HUES48 (cell line): ENCODE measurements around the gene TCF7L2.

ENCODE experiments used
- H3K27ac ChIP-seq: one replicate; pipeline ENCODE4 v1.7.0; 2013; ENCODE audit warnings: low read depth, low read length, inconsistent platforms
- H3K27me3 ChIP-seq: 2 replicates; pipeline ENCODE4 v1.6.1; 2013; ENCODE audit warnings: mild to moderate bottlenecking, low read length; ENCODE audit not compliant: control insufficient read depth, insufficient read depth
- H3K36me3 ChIP-seq: 2 replicates; pipeline ENCODE4 v1.6.1; 2013; ENCODE audit warnings: low read length; ENCODE audit not compliant: control insufficient read depth, insufficient read depth
- H3K4me1 ChIP-seq: 2 replicates; pipeline ENCODE4 v1.6.1; 2013; ENCODE audit warnings: mild to moderate bottlenecking, low read length; ENCODE audit not compliant: control insufficient read depth, insufficient read depth
- H3K4me3 ChIP-seq: 2 replicates; pipeline ENCODE4 v1.5.1; 2013; ENCODE audit warnings: mild to moderate bottlenecking, low read depth, low read length
- H3K9ac ChIP-seq: 2 replicates; pipeline ENCODE4 v1.6.1; 2013; ENCODE audit warnings: mild to moderate bottlenecking, low read depth, low read length, moderate library complexity
- H3K9me3 ChIP-seq: 2 replicates; pipeline ENCODE4 v1.6.1; 2013; ENCODE audit warnings: low read length; ENCODE audit not compliant: control insufficient read depth, insufficient read depth

The TCF7L2 gene

DNA sequence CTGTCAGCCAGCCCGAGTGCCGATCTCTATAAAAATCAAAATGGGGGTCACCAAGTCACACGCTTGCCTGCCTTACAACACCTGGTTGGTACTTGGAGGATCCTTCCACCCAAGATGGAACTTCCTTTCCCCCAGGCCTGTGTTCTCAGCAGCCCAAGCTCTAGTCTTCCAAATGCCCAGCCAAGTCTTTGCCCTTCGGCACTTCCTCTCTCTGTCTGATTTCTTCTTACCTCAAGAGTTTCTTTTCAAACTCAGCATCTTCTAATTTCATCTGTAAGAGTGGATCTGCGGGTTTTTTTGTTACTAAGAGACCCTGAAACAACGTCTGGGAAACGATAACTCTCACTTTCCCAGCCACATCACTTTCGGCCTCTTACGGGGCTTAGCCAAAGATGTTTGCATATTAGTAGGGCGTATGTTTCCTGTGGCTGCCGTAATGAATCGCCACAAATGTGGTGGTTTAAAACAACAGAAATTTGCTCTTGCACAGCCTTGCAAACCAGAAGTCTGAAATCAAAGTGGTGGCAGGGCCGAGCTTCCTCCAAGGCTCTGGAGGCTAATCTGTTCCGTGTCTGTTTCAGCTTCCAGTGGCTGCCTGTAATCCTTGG lies 219.9 kb downstream of the TCF7L2 start:
- no peak overlapping the region for H3K27ac ChIP-seq
- H3K9me3 ChIP-seq: no peaks in the 10 kb centered on the region
- H3K27me3 ChIP-seq: no peaks in the 10 kb centered on the region
- H3K9ac ChIP-seq: no peak overlapping the region
- H3K36me3 ChIP-seq: peaks cover 11% of the 10 kb centered on the region
- H3K4me3 ChIP-seq: no peak overlapping the region
- H3K4me1 ChIP-seq: peaks cover 45% of the 10 kb centered on the region

DNA sequence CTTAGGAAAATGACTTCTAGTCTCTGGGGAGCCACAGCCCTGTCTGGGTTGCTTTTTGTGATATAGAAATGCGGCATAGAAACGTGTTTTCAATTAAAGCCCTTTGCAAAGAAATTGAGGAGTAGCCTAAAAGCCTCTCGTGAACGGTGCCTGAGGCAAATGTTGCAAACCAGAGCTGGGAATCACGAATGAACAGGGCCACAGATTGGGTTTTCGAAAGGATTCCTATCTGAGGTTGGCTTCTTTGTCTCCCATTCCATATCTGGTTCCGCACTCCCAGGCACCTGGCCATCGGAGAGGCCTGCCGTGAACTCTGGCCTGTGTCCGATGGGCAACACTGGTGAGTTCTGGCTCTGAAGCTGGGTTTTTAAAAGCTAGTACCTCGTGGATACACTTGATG lies 221.6 kb downstream of the TCF7L2 start:
- no peaks in the 10 kb centered on the region for H3K9me3 ChIP-seq
- H3K27ac ChIP-seq: no peak overlapping the region
- peaks cover 31% of the 10 kb centered on the region for H3K4me1 ChIP-seq
- H3K36me3 ChIP-seq: peaks cover 6% of the 10 kb centered on the region; the same call in 1 of the 2 replicates
- H3K4me3 ChIP-seq: no peak overlapping the region
- H3K27me3 ChIP-seq: no peaks in the 10 kb centered on the region
- no peak overlapping the region for H3K9ac ChIP-seq

DNA sequence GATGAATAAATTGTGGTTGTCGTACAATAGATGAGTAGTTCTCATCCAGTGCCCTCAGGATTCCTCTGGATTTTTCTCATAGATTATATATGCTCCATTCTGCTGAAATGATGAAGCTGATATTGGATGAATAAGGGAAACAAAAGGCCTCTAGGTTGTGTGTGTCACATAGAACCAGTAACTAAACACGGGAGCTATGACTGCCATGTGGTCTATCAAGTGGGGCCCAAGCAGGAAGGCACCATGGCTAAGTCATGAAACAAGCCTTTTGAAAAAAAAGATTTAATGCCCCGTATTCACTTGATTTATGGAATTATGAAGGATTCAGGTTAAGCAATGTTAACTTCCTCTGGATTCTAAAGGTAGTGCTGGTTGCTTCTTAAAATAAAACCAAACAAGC lies 225.1 kb downstream of the TCF7L2 start:
- Histone ChIP-seq H3K4me1 (peaks cover 18% of the 10 kb centered on the region), H3K9me3 (no peaks in the 10 kb centered on the region), H3K36me3 (no peaks in the 10 kb centered on the region), H3K27ac (no peak overlapping the region), H3K9ac (no peak overlapping the region), H3K27me3 (no peaks in the 10 kb centered on the region), H3K4me3 (no peak overlapping the region)

DNA sequence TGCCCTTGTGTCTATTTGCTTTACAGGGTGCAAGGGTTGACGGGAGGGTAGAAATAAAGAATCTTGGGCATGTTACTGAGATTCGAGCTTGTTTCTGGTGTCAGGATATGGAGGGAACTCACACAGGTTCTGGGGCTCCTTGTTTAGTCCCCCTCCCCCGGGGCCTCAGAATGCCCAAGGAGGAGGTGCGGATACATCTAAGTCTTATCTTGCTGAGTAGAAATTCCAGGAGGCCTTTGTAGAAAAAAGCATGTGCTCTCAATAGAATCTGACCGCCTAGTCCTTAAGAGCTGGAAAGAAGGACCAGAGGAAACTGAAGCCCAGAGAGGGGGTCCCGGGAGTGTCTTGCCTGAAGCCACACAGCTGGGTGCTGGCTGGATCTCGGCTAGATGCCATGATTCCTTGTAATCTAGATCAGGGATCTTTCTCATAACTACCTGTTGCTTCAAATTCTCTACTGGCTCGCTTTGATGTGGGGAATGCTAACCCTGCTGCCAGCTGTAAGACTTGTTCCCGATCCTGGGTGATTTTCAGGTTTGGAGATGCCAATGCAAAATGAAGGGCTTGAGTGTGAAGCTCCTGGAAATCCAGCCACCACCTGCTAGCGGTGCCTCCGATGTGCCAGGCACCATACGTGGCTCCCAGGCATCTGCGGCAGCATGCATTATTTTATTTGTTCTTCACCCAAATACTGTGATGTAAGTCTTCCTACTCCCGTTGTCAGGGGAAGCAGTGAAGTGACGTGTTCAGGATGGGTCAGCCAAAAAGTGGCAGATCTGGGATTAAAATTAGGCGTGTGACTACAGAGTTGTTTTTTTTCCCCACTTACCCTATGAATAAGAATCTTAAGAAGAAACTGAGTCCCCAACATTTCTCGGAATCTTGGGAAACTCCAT lies 226.0 kb downstream of the TCF7L2 start:
- H3K36me3 ChIP-seq: no peaks in the 10 kb centered on the region
- no peak overlapping the region for H3K4me3 ChIP-seq
- no peaks in the 10 kb centered on the region for H3K9me3 ChIP-seq
- H3K9ac ChIP-seq: no peak overlapping the region
- no peaks in the 10 kb centered on the region for H3K27me3 ChIP-seq
- H3K27ac ChIP-seq: no peak overlapping the region
- peaks cover 18% of the 10 kb centered on the region for H3K4me1 ChIP-seq

DNA sequence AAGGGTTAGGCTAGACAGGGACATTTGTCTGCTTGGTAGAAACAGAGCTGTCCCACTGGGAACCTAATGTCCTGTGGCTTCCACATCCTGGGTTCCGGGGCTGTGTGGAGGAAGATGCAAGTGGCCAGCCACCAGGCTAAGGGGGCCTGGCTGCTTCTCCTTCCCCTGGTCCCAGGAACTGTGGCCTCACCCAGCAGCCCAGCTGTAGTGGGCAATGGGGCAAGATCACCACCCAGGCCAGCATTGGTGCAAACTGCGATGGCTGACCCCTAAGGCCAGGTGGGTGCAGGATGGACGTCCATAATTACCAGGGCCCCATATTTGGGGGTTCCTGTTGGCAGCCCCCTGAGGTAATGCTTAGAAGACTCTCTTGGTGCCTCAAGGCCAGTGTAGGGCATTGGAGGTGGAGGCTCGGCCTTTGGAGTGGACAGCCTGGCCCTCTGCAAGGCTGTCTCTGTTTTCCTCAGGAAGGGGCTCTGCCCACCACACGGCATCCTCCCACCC lies 226.7 kb downstream of the TCF7L2 start:
- H3K27me3 ChIP-seq: no peaks in the 10 kb centered on the region
- no peak overlapping the region for H3K27ac ChIP-seq
- no peaks in the 10 kb centered on the region for H3K36me3 ChIP-seq
- no peaks in the 10 kb centered on the region for H3K9me3 ChIP-seq
- no peak overlapping the region for H3K4me3 ChIP-seq
- H3K9ac ChIP-seq: no peak overlapping the region
- peaks cover 18% of the 10 kb centered on the region for H3K4me1 ChIP-seq

DNA sequence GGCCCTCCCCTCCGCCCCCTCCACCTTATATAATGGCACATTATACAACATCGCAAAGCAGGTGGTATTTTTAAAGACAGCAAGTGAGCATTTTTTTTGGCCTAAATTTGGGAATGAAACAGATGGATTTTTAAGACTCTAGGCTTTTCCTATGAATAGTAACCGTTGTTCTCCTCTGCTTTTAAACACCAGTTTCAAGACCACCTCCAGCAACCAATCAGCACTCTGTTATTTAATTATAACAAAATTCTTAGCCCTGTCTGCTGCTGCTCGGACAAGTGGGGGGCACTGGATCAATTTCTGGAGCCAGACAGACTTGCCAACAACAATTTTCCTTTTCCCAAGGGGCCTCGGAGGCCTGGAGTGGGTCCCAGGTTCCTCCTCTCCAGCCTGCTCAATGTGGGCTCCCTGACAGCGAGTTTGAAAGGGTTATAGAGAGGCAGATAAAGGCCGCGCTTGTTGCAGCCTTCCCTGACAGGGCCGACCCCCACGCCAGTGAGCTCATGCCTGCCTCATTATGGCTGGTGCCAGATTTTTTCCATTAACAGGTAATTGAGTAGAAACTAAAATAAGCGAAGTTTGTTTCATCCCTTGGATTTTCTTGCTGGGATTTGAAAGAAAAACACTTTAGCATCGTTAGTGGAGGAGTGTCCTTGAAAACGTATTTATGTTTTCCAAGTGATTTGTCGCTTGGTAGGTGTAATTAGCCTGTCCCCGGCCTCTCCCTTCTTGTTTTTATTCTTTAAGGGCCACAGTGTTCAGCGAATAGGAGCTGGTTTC lies 227.3 kb downstream of the TCF7L2 start:
- Histone ChIP-seq H3K36me3 (no peaks in the 10 kb centered on the region), H3K9me3 (no peaks in the 10 kb centered on the region), H3K27ac (no peak overlapping the region), H3K4me1 (peaks cover 18% of the 10 kb centered on the region), H3K27me3 (no peaks in the 10 kb centered on the region), H3K9ac (no peak overlapping the region), H3K4me3 (no peak overlapping the region)

DNA sequence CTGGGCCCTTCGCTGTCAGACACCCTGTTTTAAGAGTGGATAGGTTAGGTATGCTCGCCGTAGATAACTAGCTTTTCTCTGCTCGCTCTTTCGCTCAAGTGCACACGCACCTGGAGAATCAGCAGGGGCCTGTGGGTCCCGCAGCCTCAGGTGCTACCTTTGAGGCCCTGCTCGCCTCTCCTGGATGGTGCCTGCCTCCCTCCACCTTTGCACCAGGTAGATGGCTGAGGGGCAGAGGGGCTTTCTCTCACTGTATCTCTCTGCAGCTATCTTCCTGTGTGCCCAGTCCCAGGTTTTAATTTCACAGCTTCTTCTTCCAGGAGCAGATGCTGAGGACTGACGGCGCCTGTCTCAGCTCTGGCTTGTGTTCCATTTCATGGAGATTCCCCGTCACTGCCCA lies 227.9 kb downstream of the TCF7L2 start:
- Histone ChIP-seq H3K9me3 (no peaks in the 10 kb centered on the region), H3K27me3 (no peaks in the 10 kb centered on the region), H3K4me1 (peaks cover 18% of the 10 kb centered on the region), H3K4me3 (no peak overlapping the region), H3K27ac (no peak overlapping the region), H3K36me3 (no peaks in the 10 kb centered on the region), H3K9ac (no peak overlapping the region)

DNA sequence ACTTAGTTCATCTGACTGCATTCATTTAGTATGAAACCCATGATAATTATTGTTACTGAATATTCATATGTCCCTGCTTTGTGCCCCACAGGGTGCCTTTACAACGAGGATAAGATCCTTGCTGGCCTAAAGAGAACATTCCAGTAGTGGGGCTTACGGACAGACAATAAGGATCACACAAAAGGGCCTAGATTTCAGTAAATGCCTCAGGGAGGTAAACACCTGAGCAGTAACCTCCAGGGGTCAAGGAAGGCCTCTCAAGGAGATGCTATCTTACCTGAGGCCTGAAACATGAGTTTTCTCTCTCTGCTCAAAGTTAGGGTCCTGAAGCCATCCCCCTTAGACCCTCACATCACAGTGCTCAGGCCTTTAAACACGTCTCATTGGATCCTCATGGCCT lies 228.7 kb downstream of the TCF7L2 start:
- H3K4me3 ChIP-seq: no peak overlapping the region
- peak overlapping the region; percentile 24 for H3K27ac ChIP-seq
- peaks cover 18% of the 10 kb centered on the region for H3K4me1 ChIP-seq
- no peak overlapping the region for H3K9ac ChIP-seq
- H3K27me3 ChIP-seq: no peaks in the 10 kb centered on the region
- no peaks in the 10 kb centered on the region for H3K9me3 ChIP-seq
- H3K36me3 ChIP-seq: no peaks in the 10 kb centered on the region

DNA sequence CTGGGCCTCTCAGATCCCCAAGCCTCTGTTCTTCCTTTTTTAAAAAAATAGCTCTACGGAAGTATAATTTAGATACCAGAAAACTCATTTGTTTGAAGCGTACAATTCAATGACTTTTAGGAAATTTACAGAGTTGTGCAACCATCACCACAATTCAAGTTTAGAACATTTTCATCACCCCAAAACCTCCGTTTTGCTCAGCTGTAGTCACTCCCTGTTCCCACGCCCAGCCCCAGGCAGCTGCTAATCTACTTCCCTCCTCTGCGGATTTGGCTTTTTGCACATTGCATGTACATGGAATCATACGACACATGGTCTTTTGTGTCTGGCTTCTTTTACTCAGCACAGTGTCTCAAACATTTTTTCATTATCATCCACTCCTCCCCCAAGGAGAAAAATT lies 229.2 kb downstream of the TCF7L2 start:
- H3K27ac ChIP-seq: no peak overlapping the region
- no peak overlapping the region for H3K4me3 ChIP-seq
- H3K27me3 ChIP-seq: no peaks in the 10 kb centered on the region
- H3K36me3 ChIP-seq: no peaks in the 10 kb centered on the region
- no peaks in the 10 kb centered on the region for H3K9me3 ChIP-seq
- peaks cover 18% of the 10 kb centered on the region for H3K4me1 ChIP-seq
- no peak overlapping the region for H3K9ac ChIP-seq

DNA sequence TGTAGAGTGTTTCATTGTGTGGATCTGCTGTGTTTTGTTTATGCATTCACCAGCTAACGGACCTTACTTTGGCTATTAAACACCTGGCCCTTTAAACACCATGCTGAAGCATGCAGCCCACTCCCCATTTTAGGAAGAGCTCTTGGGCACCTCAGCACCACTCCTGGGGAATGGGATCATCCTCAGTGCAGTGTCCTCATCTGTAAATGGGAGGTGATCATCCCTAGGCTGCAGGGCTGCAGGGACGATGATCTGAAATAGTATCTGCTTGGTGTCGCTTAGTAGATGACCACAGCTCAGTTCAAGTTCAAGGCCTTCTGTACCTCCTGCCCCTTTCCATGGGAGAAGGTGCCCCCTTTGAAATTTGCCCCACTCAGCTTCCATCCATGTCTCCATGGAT lies 229.9 kb downstream of the TCF7L2 start:
- H3K9me3 ChIP-seq: no peaks in the 10 kb centered on the region
- H3K4me1 ChIP-seq: peaks cover 18% of the 10 kb centered on the region
- no peak overlapping the region for H3K4me3 ChIP-seq
- H3K27me3 ChIP-seq: no peaks in the 10 kb centered on the region
- H3K36me3 ChIP-seq: no peaks in the 10 kb centered on the region
- no peak overlapping the region for H3K9ac ChIP-seq
- H3K27ac ChIP-seq: no peak overlapping the region
